Measurements from ENCODE around the gene CELA3A.
"Not testable (repeated sequence)": the region's sequence is repeated elsewhere in the genome, so short reads cannot be mapped to it uniquely, and the experiment has no call there.

The CELA3A gene

DNA sequence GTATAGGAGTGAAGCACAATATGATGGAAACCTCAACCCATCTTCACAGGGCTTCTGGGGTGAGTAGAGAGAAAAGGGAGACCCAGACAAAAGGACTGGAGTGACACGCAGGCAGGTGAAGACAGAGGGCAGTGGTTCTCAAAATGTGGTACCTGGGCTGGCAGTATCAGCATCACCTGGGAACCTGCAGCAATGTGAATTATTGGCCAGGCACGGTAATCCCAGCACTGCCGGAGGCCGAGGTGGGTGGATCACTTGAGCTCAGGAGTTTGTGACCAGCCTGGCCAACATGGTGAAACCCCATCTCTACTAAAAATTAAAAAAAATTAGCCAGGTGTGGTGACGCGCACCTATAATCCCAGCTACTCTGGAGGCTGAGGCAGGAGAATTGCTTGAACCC lies 19.3 kb upstream of the CELA3A start:
- DNase-seq = not testable (repeated sequence)

DNA sequence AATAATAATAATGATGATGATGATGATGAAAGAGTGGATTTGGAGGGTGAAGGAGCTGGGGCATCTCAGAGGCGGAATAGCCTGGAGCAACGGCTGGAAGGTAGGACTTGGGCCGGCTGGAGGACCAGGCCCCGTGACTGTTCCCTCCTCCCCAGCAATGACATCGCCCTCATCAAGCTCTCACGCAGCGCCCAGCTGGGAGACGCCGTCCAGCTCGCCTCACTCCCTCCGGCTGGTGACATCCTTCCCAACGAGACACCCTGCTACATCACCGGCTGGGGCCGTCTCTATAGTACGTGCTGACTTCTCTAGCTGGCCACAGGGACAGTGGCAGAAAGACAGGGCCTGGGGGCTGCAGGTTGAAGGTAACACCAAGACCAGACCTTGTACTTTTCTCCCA lies 17.9 kb upstream of the CELA3A start:
- not testable (repeated sequence) for DNase-seq

DNA sequence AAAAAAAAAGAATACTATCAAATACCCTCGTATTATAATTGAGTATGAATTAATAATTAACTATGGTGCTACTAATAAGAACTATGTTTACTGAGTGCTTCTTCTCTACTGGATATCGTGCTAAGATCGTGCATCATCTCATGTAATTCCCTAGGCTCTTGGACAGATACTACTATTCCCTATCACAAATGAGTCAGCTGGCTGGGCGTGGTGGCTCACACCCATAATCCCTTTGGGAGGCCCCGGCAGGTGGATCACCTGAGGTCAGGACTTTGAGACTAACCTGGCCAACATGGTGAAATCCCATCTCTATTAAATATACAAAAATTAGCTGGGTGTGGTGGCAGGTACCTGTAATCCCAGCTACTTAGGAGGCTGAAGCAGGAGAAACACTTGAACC lies 15.6 kb upstream of the CELA3A start:
- DNase-seq = not testable (repeated sequence)

DNA sequence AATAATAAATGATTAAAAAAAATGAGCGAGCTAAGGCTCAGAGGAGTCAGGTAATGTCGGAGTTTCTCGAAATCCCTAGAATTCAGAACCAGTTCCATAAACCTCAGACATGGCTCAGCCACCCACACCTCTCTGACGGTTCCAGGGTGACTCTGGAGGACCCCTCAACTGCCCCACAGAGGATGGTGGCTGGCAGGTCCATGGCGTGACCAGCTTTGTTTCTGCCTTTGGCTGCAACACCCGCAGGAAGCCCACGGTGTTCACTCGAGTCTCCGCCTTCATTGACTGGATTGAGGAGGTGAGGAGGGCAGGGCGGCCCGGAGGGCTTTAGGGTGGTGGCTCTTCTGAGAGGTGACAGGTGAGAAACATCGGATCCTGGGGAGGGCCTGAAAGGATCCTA lies 15.1 kb upstream of the CELA3A start:
- DNase-seq = not testable (repeated sequence)

DNA sequence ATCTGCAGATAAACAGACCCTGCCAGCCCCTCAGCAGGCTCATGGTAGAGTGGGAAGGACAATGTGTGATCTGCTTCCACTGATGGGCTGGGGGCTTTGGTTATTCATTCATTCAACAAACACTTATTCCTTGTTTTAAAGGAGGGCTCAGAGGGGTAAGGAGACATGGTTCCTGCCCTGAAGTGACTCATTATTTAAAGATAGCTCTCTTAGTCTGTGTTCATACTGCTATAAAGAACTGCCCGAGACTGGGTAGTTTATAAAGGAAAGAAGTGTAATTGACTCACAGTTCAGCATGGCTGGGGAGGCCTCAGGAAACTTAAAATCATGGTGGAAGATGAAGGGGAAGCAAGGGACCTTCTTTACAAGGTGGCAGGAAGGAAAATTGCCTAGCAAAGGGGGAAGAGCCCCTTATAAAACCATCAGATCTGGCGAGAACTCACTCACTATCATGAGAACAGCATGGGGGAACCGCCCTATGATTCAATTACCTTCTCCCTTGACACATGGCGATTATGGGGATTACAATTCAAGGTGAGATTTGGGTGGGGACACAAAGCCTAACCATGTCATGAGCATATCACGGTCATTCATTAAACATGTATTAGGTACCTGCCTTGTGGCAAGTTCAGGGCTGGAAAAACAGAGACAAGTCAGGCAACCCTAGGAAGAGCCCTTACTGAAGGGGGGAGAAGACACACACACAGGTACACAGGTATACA lies 11.6 kb upstream of the CELA3A start:
- not testable (repeated sequence) for DNase-seq

DNA sequence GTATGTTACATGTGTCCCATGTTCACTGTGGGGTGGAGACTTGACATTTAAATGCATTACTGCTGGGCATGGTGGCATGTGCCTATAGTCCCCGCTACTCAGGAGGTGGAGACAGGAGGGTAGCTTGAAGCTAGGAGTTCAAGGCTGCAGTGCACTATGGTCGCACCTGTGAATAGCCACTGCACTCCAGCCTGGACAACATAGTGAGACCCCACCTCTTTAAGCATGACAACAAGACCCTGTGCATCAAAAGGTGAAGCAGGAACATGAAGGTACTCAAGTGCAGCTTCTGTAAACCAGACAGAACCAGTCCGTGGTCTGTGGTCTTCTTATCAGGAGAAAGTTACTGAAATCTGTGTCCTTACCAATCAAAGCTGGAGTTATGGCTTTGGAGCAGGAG lies 9.3 kb upstream of the CELA3A start:
- not testable (repeated sequence) for DNase-seq

DNA sequence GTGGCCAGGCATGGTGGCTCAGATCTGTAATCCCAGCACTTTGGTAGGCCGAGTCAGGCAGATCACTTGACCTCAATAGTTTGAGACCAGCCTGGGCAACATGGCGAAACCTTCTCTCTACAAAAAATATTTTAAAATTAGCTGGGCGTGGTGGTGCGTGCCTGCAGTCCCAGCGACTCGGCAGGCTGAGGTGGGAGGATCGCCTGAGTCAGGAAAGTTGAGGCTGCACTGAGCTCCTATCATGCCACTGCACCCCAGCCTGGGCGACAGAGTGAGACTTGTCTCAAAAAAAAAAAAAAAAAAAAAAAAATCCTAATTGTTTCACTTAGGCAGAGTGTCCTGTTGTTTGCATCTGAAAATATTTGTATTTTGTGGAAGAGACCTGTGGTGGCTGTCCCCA lies 6.7 kb upstream of the CELA3A start:
- not testable (repeated sequence) for DNase-seq

DNA sequence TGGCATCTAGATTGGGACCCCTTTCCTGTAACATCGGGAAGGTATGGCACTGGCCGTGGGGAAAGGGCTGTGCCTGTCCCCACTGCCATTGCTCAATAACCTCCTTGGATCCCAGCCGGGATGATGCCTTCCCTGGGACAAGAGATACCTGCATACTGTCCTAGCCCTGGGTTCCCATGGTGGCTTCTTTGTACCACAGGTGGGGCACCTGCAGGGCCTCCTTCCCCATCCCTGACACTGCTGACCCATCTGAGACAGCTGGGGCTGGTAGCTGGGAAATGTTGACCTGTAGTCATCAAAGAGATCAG lies 4.8 kb upstream of the CELA3A start:
- DNase-seq = not testable (repeated sequence)

DNA sequence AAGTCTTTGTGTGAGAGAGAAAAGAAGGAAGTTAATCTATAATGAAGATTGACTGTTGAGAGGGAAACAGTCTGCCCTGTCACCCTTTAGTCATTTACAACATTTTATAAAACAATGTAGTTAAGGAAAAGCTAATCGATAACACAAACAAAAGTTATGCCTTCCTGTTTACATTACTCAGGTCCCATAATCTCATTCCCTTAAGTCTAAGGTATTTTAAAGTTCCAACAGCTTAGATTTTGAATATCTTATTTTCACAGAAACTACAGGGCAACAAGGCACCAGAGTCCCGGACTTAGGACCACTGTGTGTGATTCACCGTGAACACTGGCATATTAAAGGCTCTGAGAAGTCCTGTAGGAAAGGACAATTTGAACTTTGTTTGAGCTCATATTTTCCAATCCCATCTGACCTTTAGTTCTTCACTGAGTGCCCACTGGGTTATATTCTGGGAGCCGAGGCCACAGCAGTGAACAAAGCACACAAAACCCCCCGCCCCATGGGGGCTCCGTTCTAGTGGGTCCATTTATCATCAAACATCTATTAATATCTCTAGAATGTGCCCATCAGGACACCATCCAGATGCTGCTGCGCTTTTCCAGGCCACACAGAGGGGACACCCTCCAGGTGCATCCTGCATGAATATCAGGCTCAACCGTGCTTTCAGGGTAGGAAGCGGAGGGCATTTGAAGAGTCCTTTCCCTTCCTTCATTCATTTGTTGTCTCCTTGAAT lies 3.4 kb upstream of the CELA3A start:
- DNase-seq = not testable (repeated sequence)

DNA sequence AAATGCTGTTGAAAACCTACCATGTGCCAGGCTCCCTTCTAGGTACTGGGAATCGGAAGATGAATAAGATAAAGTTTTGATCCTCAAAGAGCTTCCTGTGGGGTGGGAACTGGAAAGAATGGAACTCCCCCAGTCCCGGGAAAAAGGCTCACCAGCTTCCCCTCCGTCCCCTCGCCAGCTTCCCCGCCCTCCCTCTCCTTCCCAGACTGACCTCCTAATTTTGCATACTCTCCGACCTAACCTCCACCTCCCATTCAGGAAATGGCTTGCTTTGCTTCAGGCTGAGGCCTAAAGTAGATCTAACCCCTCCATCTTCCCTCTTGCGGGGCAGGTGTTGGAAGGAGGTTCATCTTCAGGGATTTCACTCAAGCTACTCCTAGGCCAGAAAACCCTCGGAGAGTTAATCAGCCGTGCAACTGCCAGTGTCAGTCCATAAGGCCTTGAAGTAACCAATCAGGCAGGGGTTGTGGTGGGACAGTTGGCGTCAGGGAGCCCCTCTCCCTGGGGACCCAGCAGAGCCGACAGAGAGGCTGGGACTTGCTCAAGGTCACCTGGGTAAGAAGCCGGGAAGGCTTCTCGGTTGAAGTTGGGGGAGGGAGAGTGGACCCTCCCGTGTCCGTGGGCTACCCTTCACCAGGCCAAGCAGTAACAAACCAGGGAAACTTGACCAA lies 2.7 kb upstream of the CELA3A start:
- not testable (repeated sequence) for DNase-seq

DNA sequence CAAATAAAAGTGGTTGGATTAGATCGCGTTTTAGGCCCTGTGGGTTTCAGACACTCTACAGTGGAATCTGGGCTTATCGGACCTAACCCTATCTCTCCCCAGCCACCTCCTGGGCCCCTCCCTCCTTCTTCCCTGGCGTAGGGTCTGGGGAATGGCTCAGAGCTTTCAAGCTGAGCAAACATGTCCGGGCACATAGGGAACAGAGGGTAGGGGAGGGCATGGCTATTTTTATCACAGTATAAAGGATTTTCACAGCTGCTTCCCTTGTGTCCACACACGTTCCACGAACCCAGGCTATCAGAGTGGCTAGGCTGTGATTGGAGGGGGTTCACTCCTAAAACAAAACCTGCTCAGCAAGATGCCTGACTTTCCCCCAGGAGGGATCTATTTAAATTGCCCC lies 1.8 kb upstream of the CELA3A start:
- not testable (repeated sequence) for DNase-seq

DNA sequence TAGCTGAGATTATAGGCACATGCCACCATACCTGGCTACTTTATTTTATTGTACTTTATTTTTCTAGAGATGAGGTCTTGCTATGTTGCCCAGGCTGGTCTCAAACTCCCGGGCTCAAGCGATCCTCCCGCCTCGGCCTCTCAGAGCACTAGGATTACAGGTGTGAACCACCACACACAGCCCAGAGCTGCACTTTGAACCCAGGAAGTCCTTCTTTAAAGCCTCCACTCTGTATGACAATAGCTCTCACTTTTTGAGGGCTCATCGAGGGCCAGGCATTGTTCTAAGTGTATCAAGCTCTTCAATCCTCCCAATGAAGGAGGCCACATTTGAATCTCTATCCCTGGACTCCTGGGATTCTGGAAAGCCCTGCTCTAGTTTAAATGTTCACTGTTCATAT lies 1.0 kb downstream of the CELA3A start:
- DNase-seq = not testable (repeated sequence)

DNA sequence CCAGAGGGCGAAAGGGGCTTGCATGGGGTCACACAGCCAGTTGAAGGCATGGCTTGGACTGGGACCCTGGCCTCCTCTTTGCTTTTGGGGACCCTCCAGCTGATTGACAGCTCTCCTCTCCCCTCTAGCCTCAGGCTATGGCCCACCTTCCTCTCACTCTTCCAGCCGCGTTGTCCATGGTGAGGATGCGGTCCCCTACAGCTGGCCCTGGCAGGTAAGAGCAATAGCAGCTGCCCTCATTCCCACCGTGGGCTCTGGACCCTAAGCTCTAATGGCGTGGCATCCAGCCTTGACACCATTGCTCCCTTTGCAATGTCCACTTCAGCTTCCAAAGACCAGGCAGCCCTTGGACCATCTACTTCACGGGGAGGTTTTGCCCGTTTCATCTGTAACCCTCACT lies 1.4 kb downstream of the CELA3A start:
- not testable (repeated sequence) for DNase-seq

DNA sequence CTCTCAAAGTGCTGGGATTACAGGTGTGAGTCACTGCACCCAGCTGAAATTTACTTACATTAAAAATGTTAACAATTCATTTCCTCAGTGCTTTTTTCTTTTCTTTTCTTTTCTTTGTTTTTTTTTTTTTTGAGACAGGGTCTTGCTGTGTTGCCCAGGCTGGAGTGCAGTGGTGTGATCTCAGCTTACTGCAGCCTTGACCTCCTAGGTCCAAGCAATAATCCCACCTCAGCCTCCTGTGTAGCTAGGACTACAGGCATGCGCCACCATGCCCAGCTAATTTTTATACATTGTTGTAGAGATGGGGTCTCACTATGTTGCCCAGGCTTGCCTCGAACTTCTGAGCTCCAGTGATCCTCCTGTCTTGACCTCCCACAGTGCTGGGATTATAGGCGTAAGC lies 2.5 kb downstream of the CELA3A start:
- not testable (repeated sequence) for DNase-seq

DNA sequence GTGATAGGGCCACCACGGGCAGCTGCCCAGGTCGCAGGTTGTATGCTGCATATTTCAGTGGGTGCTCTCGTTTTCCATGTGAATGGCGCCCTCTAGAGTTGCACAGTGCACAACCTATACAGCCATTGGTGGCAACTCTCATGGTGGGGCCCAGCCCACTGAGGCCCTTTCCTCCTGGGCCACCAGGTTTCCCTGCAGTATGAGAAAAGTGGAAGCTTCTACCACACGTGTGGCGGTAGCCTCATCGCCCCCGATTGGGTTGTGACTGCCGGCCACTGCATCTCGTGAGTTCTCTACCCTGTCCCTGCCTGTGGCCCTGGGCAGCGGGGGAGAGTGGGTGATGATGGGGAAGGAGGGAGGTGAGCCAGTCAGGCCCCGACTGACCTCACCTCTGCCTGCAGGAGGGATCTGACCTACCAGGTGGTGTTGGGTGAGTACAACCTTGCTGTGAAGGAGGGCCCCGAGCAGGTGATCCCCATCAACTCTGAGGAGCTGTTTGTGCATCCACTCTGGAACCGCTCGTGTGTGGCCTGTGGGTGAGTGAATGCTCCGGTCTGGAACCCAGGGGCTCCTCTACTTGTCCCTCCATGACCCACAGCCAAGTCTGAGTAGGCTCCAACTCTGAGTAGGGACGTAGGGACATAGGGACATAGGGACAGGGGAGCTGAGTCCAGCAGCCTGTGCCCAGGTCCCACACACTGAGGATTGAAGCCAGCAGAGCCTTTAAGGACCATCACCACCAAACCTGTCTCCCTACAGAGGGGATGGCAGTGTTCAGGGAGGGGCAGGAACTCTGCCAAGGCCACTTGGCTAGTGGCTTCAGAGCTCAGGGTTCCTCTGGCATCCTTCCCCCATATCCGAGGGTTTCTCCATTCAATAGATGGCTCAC lies 4.0 kb downstream of the CELA3A start:
- DNase-seq = peak in 1 of 2 experiments; percentile 26

DNA sequence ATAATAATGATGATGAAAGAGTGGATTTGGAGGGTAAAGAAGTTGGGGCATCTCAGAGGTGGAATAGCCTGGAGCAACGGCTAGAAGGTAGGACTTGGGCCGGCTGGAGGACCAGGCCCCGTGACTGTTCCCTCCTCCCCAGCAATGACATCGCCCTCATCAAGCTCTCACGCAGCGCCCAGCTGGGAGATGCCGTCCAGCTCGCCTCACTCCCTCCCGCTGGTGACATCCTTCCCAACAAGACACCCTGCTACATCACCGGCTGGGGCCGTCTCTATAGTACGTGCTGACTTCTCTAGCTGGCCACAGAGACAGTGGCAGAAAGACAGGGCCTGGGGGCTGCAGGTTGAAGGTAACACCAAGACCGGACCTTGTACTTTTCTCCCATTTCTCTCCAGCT lies 5.3 kb downstream of the CELA3A start:
- DNase-seq = not testable (repeated sequence)

DNA sequence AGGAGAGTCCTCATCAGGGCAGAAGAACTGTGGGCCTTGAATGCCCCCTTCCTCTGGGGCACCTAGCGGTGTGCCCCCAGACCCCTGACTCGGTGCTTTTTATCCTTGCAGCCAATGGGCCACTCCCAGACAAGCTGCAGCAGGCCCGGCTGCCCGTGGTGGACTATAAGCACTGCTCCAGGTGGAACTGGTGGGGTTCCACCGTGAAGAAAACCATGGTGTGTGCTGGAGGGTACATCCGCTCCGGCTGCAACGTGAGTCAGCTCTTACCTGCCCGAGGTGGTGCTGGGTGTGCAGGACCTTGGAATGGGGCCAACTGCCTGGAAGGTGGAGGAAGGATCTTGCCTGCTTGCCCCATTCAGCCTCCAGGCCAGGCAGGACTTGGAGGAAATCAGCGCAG lies 5.8 kb downstream of the CELA3A start:
- DNase-seq = not testable (repeated sequence)

DNA sequence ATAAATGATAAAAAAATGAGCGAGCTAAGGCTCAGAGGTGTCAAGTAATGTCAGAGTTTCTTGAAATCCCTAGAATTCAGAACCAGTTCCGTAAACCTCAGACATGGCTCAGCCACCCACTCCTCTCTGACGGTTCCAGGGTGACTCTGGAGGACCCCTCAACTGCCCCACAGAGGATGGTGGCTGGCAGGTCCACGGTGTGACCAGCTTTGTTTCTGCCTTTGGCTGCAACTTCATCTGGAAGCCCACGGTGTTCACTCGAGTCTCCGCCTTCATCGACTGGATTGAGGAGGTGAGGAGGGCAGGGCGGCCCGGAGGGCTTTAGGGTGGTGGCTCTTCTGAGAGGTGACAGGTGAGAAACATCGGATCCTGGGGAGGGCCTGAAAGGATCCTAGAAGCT lies 8.1 kb downstream of the CELA3A start:
- not testable (repeated sequence) for DNase-seq

DNA sequence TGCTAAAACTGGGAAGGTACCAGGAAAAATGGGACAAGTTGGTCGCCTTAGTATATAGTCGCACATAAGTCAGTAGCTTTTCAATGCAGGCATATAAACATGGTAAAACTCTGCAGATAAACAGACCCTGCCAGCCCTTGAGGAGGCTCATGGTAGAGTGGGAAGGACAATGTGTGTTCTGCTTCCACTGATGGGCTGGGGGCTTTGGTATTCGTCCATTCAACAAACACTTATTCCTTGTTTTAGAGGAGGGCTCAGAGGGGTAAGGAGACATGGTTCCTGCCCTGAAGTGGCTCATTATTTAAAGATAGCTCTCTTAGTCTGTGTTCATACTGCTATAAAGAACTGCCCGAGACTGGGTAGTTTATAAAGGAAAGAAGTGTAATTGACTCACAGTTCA lies 11.3 kb downstream of the CELA3A start:
- DNase-seq = not testable (repeated sequence)

DNA sequence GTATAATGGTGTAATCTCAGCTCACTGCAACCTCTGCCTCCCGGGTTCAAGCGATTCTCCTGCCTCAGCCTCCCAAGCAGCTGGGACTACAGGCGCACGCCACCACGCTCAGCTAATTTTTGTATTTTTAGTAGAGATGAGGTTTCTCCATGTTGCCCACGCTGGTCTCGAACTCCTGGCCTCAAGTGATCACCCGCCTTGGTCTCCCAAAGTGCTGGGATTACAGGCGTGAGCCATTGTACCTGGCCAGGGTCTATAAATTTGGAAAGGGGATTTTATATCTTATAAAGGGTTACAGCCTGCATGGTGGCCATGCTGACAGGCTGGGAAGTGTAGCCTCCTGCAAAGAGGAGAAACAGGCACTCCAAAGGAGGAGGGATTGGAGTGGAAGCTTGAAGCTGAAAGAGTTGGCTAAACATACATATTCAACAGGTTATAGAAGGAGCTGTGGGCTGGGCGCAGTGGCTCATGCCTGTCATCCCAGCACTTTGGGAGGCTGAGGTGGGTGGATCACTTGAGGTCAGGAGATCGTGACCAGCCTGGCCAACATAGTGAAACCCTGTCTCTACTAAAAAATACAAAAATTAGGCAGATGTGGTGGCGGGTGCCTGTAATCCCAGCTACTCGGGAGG lies 13.2 kb downstream of the CELA3A start:
- not testable (repeated sequence) for DNase-seq

DNA sequence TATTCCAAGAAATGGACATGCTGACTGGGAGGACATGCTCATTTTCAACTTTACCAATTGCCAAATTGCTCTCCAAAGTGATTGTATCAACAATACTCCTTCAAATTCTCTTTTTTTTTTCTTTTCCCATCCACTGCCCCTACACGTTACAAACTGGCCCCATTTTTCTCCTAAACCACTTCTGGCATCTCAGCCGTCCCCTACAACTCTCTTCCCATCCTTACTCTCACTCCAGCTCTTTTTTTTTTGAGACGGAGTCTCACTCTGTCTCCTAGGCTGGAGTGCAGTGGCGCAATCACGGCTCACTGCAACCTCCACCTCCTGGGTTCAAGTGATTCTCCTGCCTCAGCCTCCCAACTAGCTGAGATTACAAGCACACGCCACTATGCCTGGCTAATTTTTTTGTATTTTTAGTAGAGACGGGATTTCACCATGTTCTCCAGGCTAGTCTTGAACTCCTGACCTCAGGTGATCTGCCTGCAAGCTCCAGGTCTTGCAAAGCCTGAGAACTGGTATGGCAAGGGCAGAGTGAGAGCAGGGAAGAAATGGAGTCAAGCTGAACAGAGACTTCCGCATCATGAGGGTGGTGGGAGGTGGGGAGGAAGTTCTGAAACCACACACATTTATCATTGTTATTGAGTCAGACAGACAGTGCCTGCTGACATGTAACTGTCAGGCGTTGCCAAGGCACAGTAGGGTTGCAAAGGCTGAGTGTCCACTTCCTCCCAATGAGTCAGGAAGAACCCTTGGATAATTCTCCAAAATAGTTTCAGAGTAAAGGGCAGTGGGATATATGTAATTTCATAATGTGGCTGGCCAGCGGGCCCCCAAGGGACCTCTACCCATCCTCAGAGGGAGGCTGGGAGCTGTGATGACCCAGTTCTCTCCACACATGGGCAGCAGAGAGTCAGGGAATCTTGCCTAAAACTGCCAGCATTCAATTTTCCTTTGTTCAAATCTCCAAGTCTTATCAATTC lies 17.4 kb downstream of the CELA3A start:
- no peak for DNase-seq

All from NCI-H524 (cell line).